ENCODE data around the gene UROS. TPM values are rescaled to one million over a fixed set of nuclear protein-coding genes. Genes with fewer than 3 reads are reported as not detected.

UROS gene
- total and polyA plus RNA-seq, 4 donors: 24.9 to 157 (median 37.9) TPM

- Histone ChIP-seq H3K27me3 (ENCODE audit: control insufficient read depth in 4 of 4, insufficient read depth in 4 of 4, low read length in 3 of 4) (no peaks in the 10 kb centered on the region), H3K4me3 (ENCODE audit: low read depth in 1 of 3, low read length in 3 of 3) (peak overlapping the region in 2 of 3 donors; percentile 78 to 97), H3K36me3 (ENCODE audit: control insufficient read depth in 4 of 4, insufficient read depth in 3 of 4, low read depth in 1 of 4, low read length in 3 of 4) (peaks cover 6 to 24% (median 22%) of the 10 kb centered on the region in 4 donors), H3K9ac (ENCODE audit: low read depth in 1 of 2, low read length in 2 of 2) (peak overlapping the region in 1 of 2 donors; percentile 61), H3K4me1 (ENCODE audit: control insufficient read depth in 4 of 4, insufficient read depth in 4 of 4, low read length in 3 of 4) (peaks cover 3 to 42% (median 40%) of the 10 kb centered on the region in 4 donors), H3K9me3 (ENCODE audit: control insufficient read depth in 4 of 4, low read length in 3 of 4) (no peaks in the 10 kb centered on the region), H3K27ac (ENCODE audit: low read depth in 1 of 2, low read length in 2 of 2) (no peak overlapping the region)
- no peak for DNase-seq (ENCODE audit: low spot score)
- TF ChIP-seq MAX (IDR thresholded peaks at IDR 0.05): no peak
- no peak for TF ChIP-seq FOXA2 (IDR thresholded peaks at IDR 0.05)
- no peak for TF ChIP-seq YY1 (IDR thresholded peaks at IDR 0.05)
- TF ChIP-seq GABPA (IDR thresholded peaks at IDR 0.05 in 1 of 2, conservative IDR thresholded peaks at IDR 0.05 in 1 of 2): no peak
- TF ChIP-seq CTCF (IDR thresholded peaks at IDR 0.05; ENCODE audit: low read depth, low read length, missing input control): no peak
- TF ChIP-seq REST (IDR thresholded peaks at IDR 0.05): no peak
- no peak for TF ChIP-seq RAD21 (IDR thresholded peaks at IDR 0.05)
- TF ChIP-seq TAF1 (conservative IDR thresholded peaks at IDR 0.05): no peak
- TF ChIP-seq FOXA1 (IDR thresholded peaks at IDR 0.05): no peak
- TF ChIP-seq, protein P1, sequence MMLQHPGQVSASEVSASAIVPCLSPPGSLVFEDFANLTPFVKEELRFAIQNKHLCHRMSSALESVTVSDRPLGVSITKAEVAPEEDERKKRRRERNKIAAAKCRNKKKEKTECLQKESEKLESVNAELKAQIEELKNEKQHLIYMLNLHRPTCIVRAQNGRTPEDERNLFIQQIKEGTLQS (IDR thresholded peaks at IDR 0.05): no peak
- TF ChIP-seq, protein P2, sequence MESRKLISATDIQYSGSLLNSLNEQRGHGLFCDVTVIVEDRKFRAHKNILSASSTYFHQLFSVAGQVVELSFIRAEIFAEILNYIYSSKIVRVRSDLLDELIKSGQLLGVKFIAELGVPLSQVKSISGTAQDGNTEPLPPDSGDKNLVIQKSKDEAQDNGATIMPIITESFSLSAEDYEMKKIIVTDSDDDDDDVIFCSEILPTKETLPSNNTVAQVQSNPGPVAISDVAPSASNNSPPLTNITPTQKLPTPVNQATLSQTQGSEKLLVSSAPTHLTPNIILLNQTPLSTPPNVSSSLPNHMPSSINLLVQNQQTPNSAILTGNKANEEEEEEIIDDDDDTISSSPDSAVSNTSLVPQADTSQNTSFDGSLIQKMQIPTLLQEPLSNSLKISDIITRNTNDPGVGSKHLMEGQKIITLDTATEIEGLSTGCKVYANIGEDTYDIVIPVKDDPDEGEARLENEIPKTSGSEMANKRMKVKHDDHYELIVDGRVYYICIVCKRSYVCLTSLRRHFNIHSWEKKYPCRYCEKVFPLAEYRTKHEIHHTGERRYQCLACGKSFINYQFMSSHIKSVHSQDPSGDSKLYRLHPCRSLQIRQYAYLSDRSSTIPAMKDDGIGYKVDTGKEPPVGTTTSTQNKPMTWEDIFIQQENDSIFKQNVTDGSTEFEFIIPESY (IDR thresholded peaks at IDR 0.05): no peak
- no peak for TF ChIP-seq NR2F2 (IDR thresholded peaks at IDR 0.05)
- no peak for TF ChIP-seq JUND (IDR thresholded peaks at IDR 0.05)
- no peak for TF ChIP-seq HNF4A (conservative IDR thresholded peaks at IDR 0.05)
- TF ChIP-seq RXRA (IDR thresholded peaks at IDR 0.05): no peak
- TF ChIP-seq EGR1 (IDR thresholded peaks at IDR 0.05; ENCODE audit: low read depth in 2 of 2): no peak
- no peak for TF ChIP-seq SP1 (IDR thresholded peaks at IDR 0.05)
- TF ChIP-seq HNF4G (IDR thresholded peaks at IDR 0.05): no peak
- 89% methylated on average over 1 of the region's 1 CpG for WGBS
Measured at GRCh38 chr10:125824736-125825135, 1.7 kb upstream of the UROS start.
